ENCODE measurements around the gene PCP4.

Gene PCP4

GRCh38 chr21:39867198-39867650 lies at the start of gene PCP4:
Gene PCP4, plus strand, starts transcription at chr21:39867438. Its CDS starts 64 bp downstream, at chr21:39867502.
- DNase-seq (ENCODE audit: low spot score) = peak; percentile 91

- no peak for DNase-seq (ENCODE audit: low spot score)
Measured at GRCh38 chr21:39818557-39818956, 48.7 kb upstream of the PCP4 start.

GRCh38 chr21:39822042-39822441 lies 45.2 kb upstream of the PCP4 start:
- no peak for DNase-seq (ENCODE audit: low spot score)

GRCh38 chr21:39825250-39825649 lies 42.0 kb upstream of the PCP4 start:
- no peak for DNase-seq (ENCODE audit: low spot score)

- DNase-seq (ENCODE audit: low spot score) = no peak
Measured at GRCh38 chr21:39834543-39834942, 32.7 kb upstream of the PCP4 start.

- DNase-seq (ENCODE audit: low spot score) = no peak
Measured at GRCh38 chr21:39837861-39838359, 29.3 kb upstream of the PCP4 start.

GRCh38 chr21:39840373-39841097 lies 26.7 kb upstream of the PCP4 start:
- no peak for DNase-seq (ENCODE audit: low spot score)

GRCh38 chr21:39842741-39843459 lies 24.3 kb upstream of the PCP4 start:
- DNase-seq (ENCODE audit: low spot score) = no peak

- DNase-seq (ENCODE audit: low spot score) = no peak
Measured at GRCh38 chr21:39843483-39843882, 23.8 kb upstream of the PCP4 start.

GRCh38 chr21:39843916-39844315 lies 23.3 kb upstream of the PCP4 start:
- no peak for DNase-seq (ENCODE audit: low spot score)

- DNase-seq (ENCODE audit: low spot score) = no peak
Measured at GRCh38 chr21:39845571-39846130, 21.6 kb upstream of the PCP4 start.

GRCh38 chr21:39847877-39848276 lies 19.4 kb upstream of the PCP4 start:
- no peak for DNase-seq (ENCODE audit: low spot score)

- no peak for DNase-seq (ENCODE audit: low spot score)
Measured at GRCh38 chr21:39849014-39849655, 18.1 kb upstream of the PCP4 start.

- DNase-seq (ENCODE audit: low spot score) = no peak
Measured at GRCh38 chr21:39850333-39850732, 16.9 kb upstream of the PCP4 start.

GRCh38 chr21:39851002-39851618 lies 16.1 kb upstream of the PCP4 start:
- no peak for DNase-seq (ENCODE audit: low spot score)

GRCh38 chr21:39852021-39852721 lies 15.1 kb upstream of the PCP4 start:
- DNase-seq (ENCODE audit: low spot score) = no peak

- DNase-seq (ENCODE audit: low spot score) = no peak
Measured at GRCh38 chr21:39852726-39853500, 14.3 kb upstream of the PCP4 start.

- no peak for DNase-seq (ENCODE audit: low spot score)
Measured at GRCh38 chr21:39854572-39854971, 12.7 kb upstream of the PCP4 start.

- DNase-seq (ENCODE audit: low spot score) = no peak
Measured at GRCh38 chr21:39855595-39855994, 11.6 kb upstream of the PCP4 start.

- DNase-seq (ENCODE audit: low spot score) = no peak
Measured at GRCh38 chr21:39860600-39860999, 6.6 kb upstream of the PCP4 start.

- no peak for DNase-seq (ENCODE audit: low spot score)
Measured at GRCh38 chr21:39863111-39863510, 4.1 kb upstream of the PCP4 start.

Data from iPS-NIHi11 (cell line).